GM19372 (cell line): Measurements from ENCODE around the gene EXOC4.

Source experiments
- ATAC-seq: cut with Tn5 transposase; IDR thresholded peaks from one replicate; pipeline ENCODE4 v1.9.1; 2021; ENCODE audit warnings: mild to moderate bottlenecking, low read depth, moderate library complexity; ENCODE audit not compliant: unreplicated experiment

Gene EXOC4

GRCh38 chr7:133358708-133359107, 105.8 kb downstream of the EXOC4 start:
- ATAC-seq = no peak

- no peak for ATAC-seq
Measured at GRCh38 chr7:133359449-133359848, 106.6 kb downstream of the EXOC4 start.

GRCh38 chr7:133360201-133360600, 107.3 kb downstream of the EXOC4 start:
- ATAC-seq = no peak

- ATAC-seq = no peak
Measured at GRCh38 chr7:133361806-133362205, 108.9 kb downstream of the EXOC4 start.

GRCh38 chr7:133364959-133365690, 112.2 kb downstream of the EXOC4 start:
- no peak for ATAC-seq

GRCh38 chr7:133365917-133366316, 113.0 kb downstream of the EXOC4 start:
- no peak for ATAC-seq

GRCh38 chr7:133367561-133367960, 114.7 kb downstream of the EXOC4 start:
- no peak for ATAC-seq

- no peak for ATAC-seq
Measured at GRCh38 chr7:133369130-133369529, 116.3 kb downstream of the EXOC4 start.

GRCh38 chr7:133371616-133372015, 118.7 kb downstream of the EXOC4 start:
- ATAC-seq = no peak

GRCh38 chr7:133372337-133372736, 119.5 kb downstream of the EXOC4 start:
- ATAC-seq = no peak

- no peak for ATAC-seq
Measured at GRCh38 chr7:133376514-133376913, 123.6 kb downstream of the EXOC4 start.

GRCh38 chr7:133381965-133382364, 129.1 kb downstream of the EXOC4 start:
- no peak for ATAC-seq

GRCh38 chr7:133382775-133383559, 130.1 kb downstream of the EXOC4 start:
- no peak for ATAC-seq

- no peak for ATAC-seq
Measured at GRCh38 chr7:133386205-133386604, 133.3 kb downstream of the EXOC4 start.

- ATAC-seq = no peak
Measured at GRCh38 chr7:133389727-133390126, 136.8 kb downstream of the EXOC4 start.

- ATAC-seq = no peak
Measured at GRCh38 chr7:133391206-133391605, 138.3 kb downstream of the EXOC4 start.

GRCh38 chr7:133394369-133394768, 141.5 kb downstream of the EXOC4 start:
- no peak for ATAC-seq

GRCh38 chr7:133395551-133395950, 142.7 kb downstream of the EXOC4 start:
- ATAC-seq = no peak

- ATAC-seq = no peak
Measured at GRCh38 chr7:133398506-133398905, 145.6 kb downstream of the EXOC4 start.

- no peak for ATAC-seq
Measured at GRCh38 chr7:133401225-133401624, 148.3 kb downstream of the EXOC4 start.

- ATAC-seq = no peak
Measured at GRCh38 chr7:133408212-133408611, 155.3 kb downstream of the EXOC4 start.

- no peak for ATAC-seq
Measured at GRCh38 chr7:133409421-133409820, 156.5 kb downstream of the EXOC4 start.
